Measurements from ENCODE around the gene RPS6KA5.

GRCh38 chr14:91035855-91036254, 24.6 kb downstream of the RPS6KA5 start:
- TF ChIP-seq, protein P1, sequence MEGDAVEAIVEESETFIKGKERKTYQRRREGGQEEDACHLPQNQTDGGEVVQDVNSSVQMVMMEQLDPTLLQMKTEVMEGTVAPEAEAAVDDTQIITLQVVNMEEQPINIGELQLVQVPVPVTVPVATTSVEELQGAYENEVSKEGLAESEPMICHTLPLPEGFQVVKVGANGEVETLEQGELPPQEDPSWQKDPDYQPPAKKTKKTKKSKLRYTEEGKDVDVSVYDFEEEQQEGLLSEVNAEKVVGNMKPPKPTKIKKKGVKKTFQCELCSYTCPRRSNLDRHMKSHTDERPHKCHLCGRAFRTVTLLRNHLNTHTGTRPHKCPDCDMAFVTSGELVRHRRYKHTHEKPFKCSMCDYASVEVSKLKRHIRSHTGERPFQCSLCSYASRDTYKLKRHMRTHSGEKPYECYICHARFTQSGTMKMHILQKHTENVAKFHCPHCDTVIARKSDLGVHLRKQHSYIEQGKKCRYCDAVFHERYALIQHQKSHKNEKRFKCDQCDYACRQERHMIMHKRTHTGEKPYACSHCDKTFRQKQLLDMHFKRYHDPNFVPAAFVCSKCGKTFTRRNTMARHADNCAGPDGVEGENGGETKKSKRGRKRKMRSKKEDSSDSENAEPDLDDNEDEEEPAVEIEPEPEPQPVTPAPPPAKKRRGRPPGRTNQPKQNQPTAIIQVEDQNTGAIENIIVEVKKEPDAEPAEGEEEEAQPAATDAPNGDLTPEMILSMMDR (IDR thresholded peaks at IDR 0.05; ENCODE audit: borderline replicate concordance, extremely low read depth, low read length, poor library complexity, severe bottlenecking) = no peak
- no peak for TF ChIP-seq EZH2 (IDR thresholded peaks at IDR 0.05; ENCODE audit: borderline replicate concordance, low read depth, low read length, severe bottlenecking)
